ENCODE measurements around the gene RBMS2. TPM values are rescaled to one million over a fixed set of nuclear protein-coding genes. Genes with fewer than 3 reads are reported as not detected.
A peak's percentile ranks its signal among the peaks of the same experiment; 100 is the strongest.

The RBMS2 gene
- total and polyA plus RNA-seq, 9 of the 15 experiments (the other 6 are each of a cell fraction or from before 2014, with no cell fraction given): 0.08 to 10.5 (median 0.31) TPM

GRCh38 chr12:56486694-56487093 lies 34.9 kb upstream of the RBMS2 start:
- Histone ChIP-seq H3K9me1 (ENCODE audit: control insufficient read depth, insufficient read depth, low read length) (no peaks in the 10 kb centered on the region), H3K27me3 (ENCODE audit: control insufficient read depth in 2 of 2, insufficient read depth in 2 of 2, low read length in 2 of 2) (peaks cover 27 to 47% of the 10 kb centered on the region in 2 experiments), H3K4me3 (no peak overlapping the region), H3K36me3 (ENCODE audit: control insufficient read depth, insufficient read depth, low read length) (no peaks in the 10 kb centered on the region), H3K79me2 (ENCODE audit: control insufficient read depth, insufficient read depth, low read length) (no peaks in the 10 kb centered on the region), H3K9me3 (replicated peaks; ENCODE audit: control insufficient read depth, insufficient read depth, low read depth, low read length) (no peaks in the 10 kb centered on the region), H3K9ac (ENCODE audit: insufficient read depth in 1 of 2, low read depth in 2 of 2, low read length in 2 of 2) (peak overlapping the region in 1 of 2 experiments; percentile 36; a peak in 1 of 4 replicates), H4K20me1 (replicated peaks; ENCODE audit: control insufficient read depth, insufficient read depth, low read length) (no peaks in the 10 kb centered on the region; the same call in 1 of the 2 replicates), H3K4me2 (ENCODE audit: insufficient read depth, low read length) (no peak overlapping the region), H3K4me1 (replicated peaks in 1 of 2; ENCODE audit: control insufficient read depth in 2 of 2, insufficient read depth in 2 of 2, low read length in 2 of 2) (peaks cover 7 to 17% of the 10 kb centered on the region in 2 experiments; a peak in 3 of 5 replicates), H3K27ac (ENCODE audit: extremely low read depth, low read depth, low read length) (no peak overlapping the region), H2AFZ (ENCODE audit: low read depth, low read length) (no peak overlapping the region)
- in situ Hi-C loops (cut with MboI) (no loop called here), intact Hi-C loops (cut with micrococcal nuclease) (no loop called here)
- POLR2A ChIA-PET: no interaction called here
- 33% methylated on average over 12 of the region's 12 CpGs for WGBS (ENCODE audit: insufficient coverage, low coverage, missing lambda C conversion rate)
- CTCF ChIA-PET (ENCODE audit: low intra/inter-chr PET ratio): no interaction called here
- no TSS peak for BruUV-seq (replicated peaks)
- no peak for DNase-seq (ENCODE audit: extremely low read depth in 1 of 4, low spot score in 3 of 4)
- FAIRE-seq: no peak
- ATAC-seq: no peak; the same call in 2 of the 3 replicates
- TF ChIP-seq ZNF41 (CRISPR knock-in tag; conservative IDR thresholded peaks at IDR 0.05): no peak
- TF ChIP-seq JUN (IDR thresholded peaks at IDR 0.05; ENCODE audit: borderline replicate concordance, low read depth, low read length): no peak
- no peak for TF ChIP-seq JUN (CRISPR knock-in tag; IDR thresholded peaks at IDR 0.05; ENCODE audit: borderline replicate concordance)
- no peak for TF ChIP-seq ZBTB7A (IDR thresholded peaks at IDR 0.05; ENCODE audit: borderline replicate concordance, control insufficient read depth, low read depth, low read length)
- no peak for TF ChIP-seq ZNF263 (CRISPR knock-in tag; IDR thresholded peaks at IDR 0.05; ENCODE audit: borderline replicate concordance)
- TF ChIP-seq NUFIP1 (IDR thresholded peaks at IDR 0.05; ENCODE audit: partially characterized antibody): no peak
- TF ChIP-seq FOXA1 (IDR thresholded peaks at IDR 0.05; ENCODE audit: borderline replicate concordance): no peak
- no peak for TF ChIP-seq MEF2D (tag; conservative IDR thresholded peaks at IDR 0.05; ENCODE audit: low read depth)
- no peak for TF ChIP-seq CHAMP1 (IDR thresholded peaks at IDR 0.05)
- no peak for TF ChIP-seq ZBTB49 (CRISPR knock-in tag; IDR thresholded peaks at IDR 0.05; ENCODE audit: borderline replicate concordance)
- TF ChIP-seq ESRRA (IDR thresholded peaks at IDR 0.05; ENCODE audit: borderline replicate concordance, low read depth): no peak
- TF ChIP-seq STAT6 (CRISPR knock-in tag; IDR thresholded peaks at IDR 0.05): no peak
- no peak for TF ChIP-seq TAF9B (IDR thresholded peaks at IDR 0.05; ENCODE audit: partially characterized antibody)
- no peak for TF ChIP-seq ZNF143 (CRISPR knock-in tag; IDR thresholded peaks at IDR 0.05)
- no peak for TF ChIP-seq ZBTB8A (IDR thresholded peaks at IDR 0.05; ENCODE audit: partially characterized antibody)
- no peak for TF ChIP-seq EP400 (IDR thresholded peaks at IDR 0.05)

Data from K562 (cell line).